Activated naive CD8-positive, alpha-beta T cell treated with anti-CD3 and anti-CD28 coated beads for 36 hours (primary cell): ENCODE measurements around the gene STXBP5. TPM values are rescaled to one million over a fixed set of nuclear protein-coding genes. Genes with fewer than 3 reads are reported as not detected.

Experiments
- DNase-seq: peaks from one replicate; pipeline ENCODE4 v3.0.0; 2021
- H3K27ac Mint-ChIP-seq: one replicate; pipeline ENCODE4 v1.8.0; 2022; ENCODE audit warnings: mild to moderate bottlenecking, moderate library complexity, mixed read lengths
- H3K27me3 Mint-ChIP-seq: one replicate; pipeline ENCODE4 v1.8.0; 2022; ENCODE audit warnings: mild to moderate bottlenecking, mixed read lengths
- H3K36me3 Mint-ChIP-seq: one replicate; pipeline ENCODE4 v1.8.0; 2021; ENCODE audit warnings: mild to moderate bottlenecking, mixed read lengths
- H3K4me1 Mint-ChIP-seq: one replicate; pipeline ENCODE4 v1.8.0; 2021; ENCODE audit warnings: mixed read lengths
- H3K4me3 Mint-ChIP-seq: one replicate; pipeline ENCODE4 v1.8.0; 2022; ENCODE audit warnings: mild to moderate bottlenecking, moderate library complexity, mixed read lengths
- H3K9me3 Mint-ChIP-seq: one replicate; pipeline ENCODE4 v1.8.0; 2022; ENCODE audit warnings: mixed read lengths
- total RNA-seq, 2 experiments: library from RNA; stranded (reverse); gene quantifications; one replicate each; pipeline ENCODE4 v1.2.3, GENCODE V29; 2021

STXBP5 gene
- total RNA-seq, 2 experiments from 2014 or later: 11.9 to 14.2 TPM

GRCh38 chr6:147200711-147201110 lies 3.5 kb upstream of the STXBP5 start:
- peaks cover 2% of the 10 kb centered on the region for H3K36me3 Mint-ChIP-seq
- no peak overlapping the region for H3K27ac Mint-ChIP-seq
- no peaks in the 10 kb centered on the region for H3K27me3 Mint-ChIP-seq
- no peak overlapping the region for H3K4me3 Mint-ChIP-seq
- no peak for DNase-seq
- no peaks in the 10 kb centered on the region for H3K9me3 Mint-ChIP-seq
- H3K4me1 Mint-ChIP-seq: peaks cover 17% of the 10 kb centered on the region

GRCh38 chr6:147201885-147202515 lies 2.2 kb upstream of the STXBP5 start:
- Mint-ChIP-seq H3K27ac (peak overlapping the region; percentile 97), H3K9me3 (no peaks in the 10 kb centered on the region), H3K36me3 (peaks cover 3% of the 10 kb centered on the region), H3K4me3 (peak overlapping the region; percentile 86), H3K27me3 (no peaks in the 10 kb centered on the region), H3K4me1 (peaks cover 16% of the 10 kb centered on the region)
- peak; percentile 7 for DNase-seq

- Mint-ChIP-seq H3K36me3 (peaks cover 3% of the 10 kb centered on the region), H3K27me3 (no peaks in the 10 kb centered on the region), H3K4me3 (peak overlapping the region; percentile 86), H3K4me1 (peaks cover 22% of the 10 kb centered on the region), H3K27ac (peak overlapping the region; percentile 97), H3K9me3 (no peaks in the 10 kb centered on the region)
- peak; percentile 74 for DNase-seq
Measured at GRCh38 chr6:147202516-147203310, 1.5 kb upstream of the STXBP5 start.

GRCh38 chr6:147203311-147204059 lies 732 bp upstream of the STXBP5 start:
- H3K27me3 Mint-ChIP-seq: no peaks in the 10 kb centered on the region
- peaks cover 27% of the 10 kb centered on the region for H3K4me1 Mint-ChIP-seq
- H3K9me3 Mint-ChIP-seq: no peaks in the 10 kb centered on the region
- peak; percentile 82 for DNase-seq
- H3K4me3 Mint-ChIP-seq: peak overlapping the region; percentile 86
- H3K36me3 Mint-ChIP-seq: peaks cover 3% of the 10 kb centered on the region
- peak overlapping the region; percentile 97 for H3K27ac Mint-ChIP-seq

- Mint-ChIP-seq H3K36me3 (peaks cover 7% of the 10 kb centered on the region), H3K27me3 (no peaks in the 10 kb centered on the region), H3K9me3 (no peaks in the 10 kb centered on the region), H3K4me3 (peak overlapping the region; percentile 84), H3K4me1 (peaks cover 34% of the 10 kb centered on the region), H3K27ac (peak overlapping the region; percentile 91)
- DNase-seq: no peak
Measured at GRCh38 chr6:147204843-147205311, 660 bp downstream of the STXBP5 start.

- Mint-ChIP-seq H3K4me1 (peaks cover 36% of the 10 kb centered on the region), H3K27ac (peak overlapping the region; percentile 48), H3K27me3 (no peaks in the 10 kb centered on the region), H3K36me3 (peaks cover 9% of the 10 kb centered on the region), H3K4me3 (peak overlapping the region; percentile 84), H3K9me3 (no peaks in the 10 kb centered on the region)
- no peak for DNase-seq
Measured at GRCh38 chr6:147205690-147206600, 1.7 kb downstream of the STXBP5 start.

- H3K27ac Mint-ChIP-seq: no peak overlapping the region
- H3K27me3 Mint-ChIP-seq: no peaks in the 10 kb centered on the region
- H3K9me3 Mint-ChIP-seq: no peaks in the 10 kb centered on the region
- H3K36me3 Mint-ChIP-seq: peaks cover 11% of the 10 kb centered on the region
- H3K4me1 Mint-ChIP-seq: peaks cover 31% of the 10 kb centered on the region
- H3K4me3 Mint-ChIP-seq: no peak overlapping the region
- no peak for DNase-seq
Measured at GRCh38 chr6:147207351-147207750, 3.1 kb downstream of the STXBP5 start.

- Mint-ChIP-seq H3K27me3 (no peaks in the 10 kb centered on the region), H3K9me3 (no peaks in the 10 kb centered on the region), H3K4me1 (peaks cover 33% of the 10 kb centered on the region), H3K27ac (peak overlapping the region; percentile 29), H3K4me3 (no peak overlapping the region), H3K36me3 (peaks cover 14% of the 10 kb centered on the region)
- DNase-seq: no peak
Measured at GRCh38 chr6:147207837-147208754, 3.9 kb downstream of the STXBP5 start.

- Mint-ChIP-seq H3K27ac (no peak overlapping the region), H3K27me3 (no peaks in the 10 kb centered on the region), H3K9me3 (no peaks in the 10 kb centered on the region), H3K36me3 (peaks cover 12% of the 10 kb centered on the region), H3K4me3 (no peak overlapping the region), H3K4me1 (peaks cover 33% of the 10 kb centered on the region)
- DNase-seq: no peak
Measured at GRCh38 chr6:147209762-147210449, 5.7 kb downstream of the STXBP5 start.

- H3K4me3 Mint-ChIP-seq: no peak overlapping the region
- H3K27me3 Mint-ChIP-seq: no peaks in the 10 kb centered on the region
- H3K9me3 Mint-ChIP-seq: no peaks in the 10 kb centered on the region
- DNase-seq: no peak
- H3K4me1 Mint-ChIP-seq: peaks cover 26% of the 10 kb centered on the region
- peaks cover 10% of the 10 kb centered on the region for H3K36me3 Mint-ChIP-seq
- H3K27ac Mint-ChIP-seq: no peak overlapping the region
Measured at GRCh38 chr6:147211349-147211748, 7.1 kb downstream of the STXBP5 start.

- Mint-ChIP-seq H3K27ac (no peak overlapping the region), H3K36me3 (peaks cover 10% of the 10 kb centered on the region), H3K27me3 (no peaks in the 10 kb centered on the region), H3K9me3 (no peaks in the 10 kb centered on the region), H3K4me1 (peaks cover 25% of the 10 kb centered on the region), H3K4me3 (no peak overlapping the region)
- DNase-seq: no peak
Measured at GRCh38 chr6:147211831-147212230, 7.6 kb downstream of the STXBP5 start.

- Mint-ChIP-seq H3K4me1 (peaks cover 20% of the 10 kb centered on the region), H3K36me3 (peaks cover 10% of the 10 kb centered on the region), H3K9me3 (no peaks in the 10 kb centered on the region), H3K4me3 (no peak overlapping the region), H3K27me3 (no peaks in the 10 kb centered on the region), H3K27ac (no peak overlapping the region)
- DNase-seq: no peak
Measured at GRCh38 chr6:147212622-147213021, 8.4 kb downstream of the STXBP5 start.

GRCh38 chr6:147213772-147214171 lies 9.6 kb downstream of the STXBP5 start:
- H3K4me1 Mint-ChIP-seq: peaks cover 21% of the 10 kb centered on the region

More at GRCh38 chr6:147213772-147214171, 9.6 kb downstream of the STXBP5 start:
- Mint-ChIP-seq H3K27ac (no peak overlapping the region), H3K27me3 (no peaks in the 10 kb centered on the region), H3K36me3 (peaks cover 14% of the 10 kb centered on the region), H3K9me3 (no peaks in the 10 kb centered on the region), H3K4me3 (no peak overlapping the region)
- no peak for DNase-seq
